NB4 (cell line): ENCODE data around the gene TMEM164.

ENCODE experiments used
- CTCF ChIP-seq: IDR thresholded peaks from one replicate; pipeline ENCODE4 v1.5.1; 2012; ENCODE audit warnings: low read depth, low read length
- POLR2A ChIP-seq: IDR thresholded peaks from 2 replicates; pipeline ENCODE4 v1.6.1; 2011; ENCODE audit warnings: mild to moderate bottlenecking; ENCODE audit not compliant: insufficient read length; ENCODE audit errors: extremely low read depth

- no peak for TF ChIP-seq CTCF
- TF ChIP-seq POLR2A: no peak
These were observed 53.5 kb downstream of the TMEM164 start for GRCh38 chrX:110056419-110056818.
